ES-I3 (cell line): Measurements from ENCODE around the gene MSGN1.

Experiments used
- H3K36me3 ChIP-seq: 2 replicates; pipeline ENCODE4 v1.6.1; 2013; ENCODE audit warnings: mild to moderate bottlenecking, low read length, control low read depth, moderate library complexity; ENCODE audit not compliant: insufficient read depth
- H3K4me1 ChIP-seq: 2 replicates; pipeline ENCODE4 v1.6.1; 2013; ENCODE audit warnings: mild to moderate bottlenecking, control low read depth, low read length; ENCODE audit not compliant: insufficient read depth
- H3K9ac ChIP-seq: 2 replicates; pipeline ENCODE4 v1.6.1; 2013; ENCODE audit warnings: low read depth, mild to moderate bottlenecking, low read length, moderate library complexity
- H3K9me3 ChIP-seq: 2 replicates; pipeline ENCODE4 v1.6.1; 2013; ENCODE audit warnings: mild to moderate bottlenecking, low read length, moderate library complexity; ENCODE audit not compliant: control insufficient read depth, insufficient read depth

The MSGN1 gene

DNA sequence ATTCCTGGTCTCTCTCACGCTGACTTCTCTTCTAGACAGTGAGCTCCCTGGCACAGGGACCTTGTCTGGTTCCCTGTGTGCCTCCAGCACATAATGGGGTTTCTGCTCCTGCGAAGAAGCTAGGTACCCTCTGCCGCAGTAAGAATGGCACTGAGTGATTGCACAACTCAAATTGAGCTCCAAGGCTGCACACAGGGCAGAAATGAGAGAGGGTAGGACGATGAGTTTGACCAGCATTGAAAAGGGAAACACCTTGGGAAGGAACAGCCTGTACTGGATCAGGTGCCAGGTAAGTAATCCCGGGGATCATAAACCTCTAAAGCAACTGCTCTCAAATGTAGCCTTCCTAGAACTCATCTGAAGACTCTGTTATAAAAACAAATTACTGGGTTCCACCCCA lies 21.0 kb upstream of the MSGN1 start:
- Histone ChIP-seq H3K9me3 (no peaks in the 10 kb centered on the region), H3K4me1 (peaks cover 6% of the 10 kb centered on the region; the same call in 1 of the 2 replicates), H3K9ac (no peak overlapping the region), H3K36me3 (no peaks in the 10 kb centered on the region)

GRCh38 chr2:17798338-17798737 lies 17.9 kb upstream of the MSGN1 start:
- Histone ChIP-seq H3K4me1 (peaks cover 6% of the 10 kb centered on the region; the same call in 1 of the 2 replicates), H3K36me3 (no peaks in the 10 kb centered on the region), H3K9ac (no peak overlapping the region), H3K9me3 (no peaks in the 10 kb centered on the region)

DNA sequence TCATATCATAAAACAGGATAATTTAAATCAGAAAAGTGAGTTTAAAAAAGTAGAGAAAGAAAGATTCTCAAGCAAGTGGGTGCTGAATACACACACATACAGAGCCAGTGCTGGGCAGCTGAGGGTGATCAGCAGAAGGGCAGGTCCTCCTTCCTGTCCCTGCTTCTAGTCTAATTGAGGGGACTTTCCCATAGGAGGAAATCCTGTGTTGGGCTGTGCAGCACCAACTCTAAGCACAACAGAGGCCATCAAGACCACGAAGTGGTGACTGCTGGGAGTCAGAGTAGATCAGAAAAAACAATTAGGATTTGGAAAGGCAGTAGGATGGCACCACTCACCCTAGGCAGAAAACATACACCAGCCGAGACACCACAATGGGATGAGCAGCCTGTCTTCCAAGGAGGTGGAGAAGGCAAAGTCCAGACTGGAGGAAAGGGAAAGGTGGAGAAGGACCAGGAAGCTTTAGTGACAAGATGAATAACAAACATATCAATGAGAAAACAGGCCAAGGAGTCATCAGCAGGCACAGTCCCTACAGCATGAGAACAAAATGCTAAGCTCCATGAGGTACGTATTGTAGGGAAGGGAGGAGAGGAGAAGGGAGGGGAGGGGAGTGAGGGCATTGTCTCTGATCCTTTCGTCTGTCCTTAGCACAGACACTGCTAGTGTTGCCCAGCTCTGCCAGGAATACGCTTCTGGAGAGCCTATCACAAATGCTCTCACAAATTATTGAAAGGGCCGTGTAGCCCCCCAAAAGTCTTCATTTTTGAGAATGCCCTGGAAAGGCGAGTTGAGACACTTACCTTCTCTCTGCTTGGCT lies 16.7 kb upstream of the MSGN1 start:
- H3K9ac ChIP-seq = no peak overlapping the region
- H3K36me3 ChIP-seq = no peaks in the 10 kb centered on the region
- no peaks in the 10 kb centered on the region for H3K9me3 ChIP-seq
- no peaks in the 10 kb centered on the region for H3K4me1 ChIP-seq

DNA sequence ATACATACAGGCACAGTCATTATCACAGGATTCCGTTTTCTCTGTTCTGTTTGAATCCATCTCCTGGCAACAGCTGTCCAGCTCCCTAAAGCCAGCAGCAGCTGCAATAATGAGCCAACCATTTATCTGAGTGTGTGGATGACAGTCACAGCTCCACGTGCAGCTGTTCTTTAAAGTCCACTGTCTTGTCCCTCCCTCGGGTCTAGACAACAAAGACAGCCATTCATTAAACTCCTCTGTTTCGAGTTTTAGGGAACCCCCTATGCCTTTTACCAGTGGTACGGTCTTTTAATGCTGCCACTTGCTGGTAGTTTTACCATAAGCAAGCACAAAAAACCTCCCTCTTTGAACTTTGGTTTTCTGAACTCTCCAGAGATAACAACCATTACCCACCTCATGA lies 16.0 kb upstream of the MSGN1 start:
- Histone ChIP-seq H3K9me3 (no peaks in the 10 kb centered on the region), H3K9ac (no peak overlapping the region), H3K36me3 (no peaks in the 10 kb centered on the region), H3K4me1 (no peaks in the 10 kb centered on the region)

DNA sequence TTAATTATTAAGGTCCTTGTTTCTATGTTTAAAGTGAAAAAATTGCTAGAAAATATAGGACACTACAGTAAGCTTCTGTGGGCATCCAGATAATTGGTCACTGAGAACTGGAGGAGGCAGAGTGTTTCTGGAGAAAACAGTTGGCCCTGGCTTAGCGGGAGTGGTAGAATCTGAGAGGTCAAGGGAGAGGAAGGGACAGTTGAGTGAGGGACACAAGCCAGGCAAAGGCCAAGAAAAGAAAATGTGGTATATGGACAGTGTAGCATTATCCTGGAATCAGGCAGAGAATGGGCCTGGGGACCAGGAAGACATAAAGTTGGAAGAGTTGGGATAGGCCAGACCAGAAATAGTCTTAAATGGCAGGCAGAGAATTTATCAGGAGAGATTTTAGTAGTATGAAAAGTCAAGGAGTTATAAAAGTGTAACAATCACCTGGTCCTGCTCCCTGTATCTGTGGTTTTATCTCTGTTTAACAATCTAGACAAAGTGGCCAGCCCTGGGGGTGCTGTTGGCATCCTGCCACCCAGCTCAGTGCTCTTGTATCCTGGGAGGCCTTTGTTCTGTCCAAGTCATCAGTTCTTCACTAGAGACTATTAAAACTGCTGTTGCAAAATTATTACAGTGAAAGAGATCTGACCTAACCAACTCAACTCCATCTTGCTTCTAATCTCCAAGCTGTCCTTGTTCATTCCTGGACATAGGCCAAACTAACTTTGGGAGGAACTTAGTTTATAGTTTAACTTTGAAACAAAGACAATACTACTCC lies 15.4 kb upstream of the MSGN1 start:
- Histone ChIP-seq H3K4me1 (no peaks in the 10 kb centered on the region), H3K9me3 (no peaks in the 10 kb centered on the region), H3K36me3 (no peaks in the 10 kb centered on the region), H3K9ac (no peak overlapping the region)

GRCh38 chr2:17803497-17803896 lies 12.8 kb upstream of the MSGN1 start:
- H3K9me3 ChIP-seq = no peaks in the 10 kb centered on the region
- no peaks in the 10 kb centered on the region for H3K4me1 ChIP-seq
- no peaks in the 10 kb centered on the region for H3K36me3 ChIP-seq
- H3K9ac ChIP-seq = no peak overlapping the region

DNA sequence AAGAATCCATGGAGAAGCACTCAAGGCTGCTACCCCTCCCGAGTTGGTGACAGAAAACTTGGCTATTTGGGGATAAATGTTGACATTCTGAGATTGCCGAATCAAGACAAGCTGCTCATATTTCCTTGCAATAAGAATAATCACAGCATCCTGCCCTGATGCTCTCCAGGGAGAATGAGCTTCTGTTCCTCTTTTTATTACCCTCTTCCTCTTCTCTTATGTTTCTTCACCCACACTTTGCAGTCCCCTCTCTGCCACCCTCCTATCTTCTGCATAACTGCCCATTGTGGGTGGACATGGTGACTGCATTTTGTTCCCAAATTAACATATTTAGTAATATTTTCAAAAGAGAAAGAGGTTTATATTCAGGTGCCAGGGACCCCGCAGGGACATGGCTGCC lies 11.9 kb upstream of the MSGN1 start:
- H3K9me3 ChIP-seq = no peaks in the 10 kb centered on the region
- no peaks in the 10 kb centered on the region for H3K36me3 ChIP-seq
- H3K4me1 ChIP-seq = no peaks in the 10 kb centered on the region

GRCh38 chr2:17805166-17805565 lies 11.1 kb upstream of the MSGN1 start:
- no peaks in the 10 kb centered on the region for H3K9me3 ChIP-seq
- H3K36me3 ChIP-seq = no peaks in the 10 kb centered on the region
- no peak overlapping the region for H3K9ac ChIP-seq
- H3K4me1 ChIP-seq = no peaks in the 10 kb centered on the region

More for the DNA sequence above, 11.9 kb upstream of the MSGN1 start:
- H3K9ac ChIP-seq = no peak overlapping the region

DNA sequence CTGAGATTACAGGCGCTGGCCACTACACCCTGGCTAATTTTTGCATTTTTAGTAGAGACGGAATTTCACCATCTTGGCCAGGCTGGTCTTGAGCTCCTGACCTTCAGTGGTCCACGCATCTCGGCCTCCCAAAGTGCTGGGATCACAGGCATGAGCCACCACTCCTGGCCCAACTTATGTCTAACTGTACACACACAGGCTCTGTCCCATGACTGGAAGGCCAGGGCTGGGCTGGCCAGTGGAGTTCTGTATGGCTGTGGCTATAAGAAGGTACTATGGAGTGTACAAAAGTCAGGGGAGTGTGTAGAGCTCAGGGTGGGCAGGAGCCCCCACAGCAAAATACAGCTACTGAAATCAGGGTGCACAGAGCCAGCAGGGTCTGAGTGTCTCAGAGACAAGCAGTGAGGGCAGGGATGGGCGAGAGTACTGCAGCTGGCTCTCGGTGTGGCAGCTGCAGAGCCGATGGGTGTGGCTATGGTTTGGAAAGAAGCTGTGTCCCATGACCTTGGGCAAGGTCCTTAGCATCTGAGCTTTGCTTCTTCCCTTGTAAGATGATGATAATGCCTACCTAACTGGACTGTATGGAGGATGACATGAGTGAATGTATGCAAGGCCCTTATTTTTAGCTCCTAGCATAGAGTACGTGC lies 10.4 kb upstream of the MSGN1 start:
- H3K36me3 ChIP-seq = no peaks in the 10 kb centered on the region
- H3K4me1 ChIP-seq = no peaks in the 10 kb centered on the region
- H3K9ac ChIP-seq = no peak overlapping the region
- H3K9me3 ChIP-seq = no peaks in the 10 kb centered on the region

DNA sequence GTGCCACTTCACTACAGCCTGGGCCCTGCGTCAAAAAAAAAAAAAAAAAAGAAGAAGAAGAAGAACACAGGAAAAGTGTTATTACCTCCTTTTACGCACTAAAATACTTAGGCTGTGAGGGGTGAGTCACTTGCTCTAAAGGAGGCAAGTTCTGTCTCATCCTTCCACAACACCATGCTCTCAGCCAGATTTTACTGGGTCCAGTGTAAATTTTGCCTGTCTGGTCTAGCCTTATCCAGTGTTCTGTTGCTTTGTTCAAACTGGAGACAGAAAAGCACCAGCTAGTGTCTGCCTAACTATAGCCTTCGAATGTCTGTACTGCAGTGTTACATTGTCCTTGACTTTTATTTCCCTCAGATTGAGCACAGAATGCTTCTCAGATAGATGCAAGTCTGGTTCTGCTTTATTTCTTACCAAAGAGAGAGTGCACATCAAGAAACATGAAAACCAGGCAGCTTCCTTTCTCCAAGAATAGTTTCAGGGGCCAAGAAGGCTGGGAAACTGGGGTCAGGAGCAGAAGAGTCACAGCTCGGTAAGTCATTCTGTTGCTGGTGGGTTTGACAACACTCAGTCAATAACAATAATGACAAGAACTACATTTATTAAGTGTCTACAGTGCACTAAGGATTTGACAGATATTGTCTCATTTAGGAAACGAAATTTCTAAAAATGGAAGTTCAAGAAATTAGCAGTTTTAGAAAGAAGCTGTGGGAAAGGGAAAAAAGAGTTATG lies 3.1 kb upstream of the MSGN1 start:
- H3K36me3 ChIP-seq = no peaks in the 10 kb centered on the region
- no peaks in the 10 kb centered on the region for H3K9me3 ChIP-seq
- H3K9ac ChIP-seq = no peak overlapping the region
- H3K4me1 ChIP-seq = peaks cover 19% of the 10 kb centered on the region

- H3K9me3 ChIP-seq = no peaks in the 10 kb centered on the region
- H3K9ac ChIP-seq = no peak overlapping the region
- H3K4me1 ChIP-seq = peaks cover 19% of the 10 kb centered on the region
- H3K36me3 ChIP-seq = no peaks in the 10 kb centered on the region
These were observed 2.4 kb upstream of the MSGN1 start for GRCh38 chr2:17813742-17814473.

GRCh38 chr2:17814601-17815000 lies 1.7 kb upstream of the MSGN1 start:
- Histone ChIP-seq H3K9ac (no peak overlapping the region), H3K4me1 (peaks cover 19% of the 10 kb centered on the region), H3K36me3 (no peaks in the 10 kb centered on the region), H3K9me3 (no peaks in the 10 kb centered on the region)

- no peaks in the 10 kb centered on the region for H3K9me3 ChIP-seq
- H3K4me1 ChIP-seq = peaks cover 19% of the 10 kb centered on the region
- no peaks in the 10 kb centered on the region for H3K36me3 ChIP-seq
- no peak overlapping the region for H3K9ac ChIP-seq
These were observed 634 bp upstream of the MSGN1 start for GRCh38 chr2:17815468-17816184.
